ENCODE data around the gene MGAT5. TPM values are rescaled to one million over a fixed set of nuclear protein-coding genes. Genes with fewer than 3 reads are reported as not detected.

Gene MGAT5
- total RNA-seq, 6 donors from 2014 or later, result 25.3 to 65.5 (median 41.3) TPM

- 82 to 83% methylated on average over 7 of the region's 7 CpGs for WGBS, 2 donors
- no peak for DNase-seq
Observed at GRCh38 chr2:134275058-134275862, 21.4 kb downstream of the MGAT5 start.

GRCh38 chr2:134276381-134277172 is 22.7 kb downstream of the MGAT5 start:
- 94 to 98% methylated on average over 6 of the region's 6 CpGs for WGBS, 2 donors
- TF ChIP-seq POLR2A (IDR thresholded peaks at IDR 0.05) (no peak), EP300 (IDR thresholded peaks at IDR 0.05) (no peak)
- H3K9me3 ChIP-seq, result no peaks in the 10 kb centered on the region
- ATAC-seq (ENCODE audit: low FRiP score in 2 of 2), result no peak
- H3K27me3 ChIP-seq, result no peaks in the 10 kb centered on the region
- no peak overlapping the region for H3K27ac ChIP-seq
- H3K36me3 ChIP-seq, result peaks cover 0 to 4% (median 0%) of the 10 kb centered on the region in 4 donors
- no peak for DNase-seq
- no peak overlapping the region for H3K4me3 ChIP-seq
- no peaks in the 10 kb centered on the region for H3K4me1 ChIP-seq

More at GRCh38 chr2:134275058-134275862, 21.4 kb downstream of the MGAT5 start:
- H3K27ac ChIP-seq, result no peak overlapping the region
- H3K4me3 ChIP-seq, result no peak overlapping the region
- H3K27me3 ChIP-seq, result no peaks in the 10 kb centered on the region
- no peaks in the 10 kb centered on the region for H3K9me3 ChIP-seq
- H3K4me1 ChIP-seq, result no peaks in the 10 kb centered on the region
- ATAC-seq (ENCODE audit: low FRiP score in 2 of 2), result no peak
- H3K36me3 ChIP-seq, result peaks cover 0 to 10% (median 2%) of the 10 kb centered on the region in 4 donors
- TF ChIP-seq EP300 (IDR thresholded peaks at IDR 0.05), result no peak
- TF ChIP-seq CTCF (IDR thresholded peaks at IDR 0.05), result no peak
- TF ChIP-seq POLR2AphosphoS5 (IDR thresholded peaks at IDR 0.05), result no peak
- no peak for TF ChIP-seq POLR2A (IDR thresholded peaks at IDR 0.05)

GRCh38 chr2:134277223-134277622 is 23.4 kb downstream of the MGAT5 start:
- Histone ChIP-seq H3K9me3 (no peaks in the 10 kb centered on the region), H3K4me3 (no peak overlapping the region), H3K27ac (no peak overlapping the region), H3K4me1 (no peaks in the 10 kb centered on the region), H3K36me3 (no peaks in the 10 kb centered on the region), H3K27me3 (no peaks in the 10 kb centered on the region)
- no peak for TF ChIP-seq POLR2A (IDR thresholded peaks at IDR 0.05)
- no peak for TF ChIP-seq EP300 (IDR thresholded peaks at IDR 0.05)
- TF ChIP-seq CTCF (IDR thresholded peaks at IDR 0.05), result no peak
- no peak for TF ChIP-seq POLR2AphosphoS5 (IDR thresholded peaks at IDR 0.05)
- ATAC-seq (ENCODE audit: low FRiP score in 2 of 2) (no peak), DNase-seq (no peak)
- 78 to 81% methylated on average over 4 of the region's 4 CpGs for WGBS, 2 donors

GRCh38 chr2:134278553-134278952 is 24.7 kb downstream of the MGAT5 start:
- TF ChIP-seq CTCF (IDR thresholded peaks at IDR 0.05) (no peak), EP300 (IDR thresholded peaks at IDR 0.05) (no peak), POLR2A (IDR thresholded peaks at IDR 0.05) (no peak), POLR2AphosphoS5 (IDR thresholded peaks at IDR 0.05) (no peak)
- H3K4me3 ChIP-seq, result no peak overlapping the region
- ATAC-seq (ENCODE audit: low FRiP score in 2 of 2), result no peak
- no peaks in the 10 kb centered on the region for H3K27me3 ChIP-seq
- H3K27ac ChIP-seq, result no peak overlapping the region
- 63 to 89% methylated on average over 1 of the region's 1 CpG for WGBS, 2 donors
- no peak for DNase-seq
- no peaks in the 10 kb centered on the region for H3K9me3 ChIP-seq
- no peaks in the 10 kb centered on the region for H3K36me3 ChIP-seq
- no peaks in the 10 kb centered on the region for H3K4me1 ChIP-seq

- H3K4me3 ChIP-seq, result no peak overlapping the region
- no peaks in the 10 kb centered on the region for H3K4me1 ChIP-seq
- H3K9me3 ChIP-seq, result no peaks in the 10 kb centered on the region
- no peak for ATAC-seq (ENCODE audit: low FRiP score in 2 of 2)
- H3K27ac ChIP-seq, result no peak overlapping the region
- TF ChIP-seq POLR2AphosphoS5 (IDR thresholded peaks at IDR 0.05) (no peak), POLR2A (IDR thresholded peaks at IDR 0.05) (no peak), EP300 (IDR thresholded peaks at IDR 0.05) (no peak), CTCF (IDR thresholded peaks at IDR 0.05) (no peak)
- no peak for DNase-seq
- H3K36me3 ChIP-seq, result no peaks in the 10 kb centered on the region
- H3K27me3 ChIP-seq, result no peaks in the 10 kb centered on the region
- 82 to 97% methylated on average over 3 of the region's 3 CpGs for WGBS, 2 donors
Observed at GRCh38 chr2:134279417-134279816, 25.5 kb downstream of the MGAT5 start.
